K562 (cell line): ENCODE measurements around the gene SLC12A9. TPM values are rescaled to one million over a fixed set of nuclear protein-coding genes. Genes with fewer than 3 reads are reported as not detected.

Source experiments
- ATAC-seq: fragments of 200-7000 bp; cut with Tn5 transposase; 3 replicates; pipeline ENCODE4 v1.9.1; 2020; ENCODE audit warnings: moderate library complexity
- BruUV-seq: library from RNA; stranded (reverse); fragments of 400-500 nt; replicated peaks from 2 replicates; lab custom pipeline; 2021; lab: Mats Ljungman, UMichigan
- CTCF ChIA-PET: fragments of 300-600 bp; formaldehyde crosslinking; extraction: SDS; loops from one replicate; lab custom pipeline; 2021; ENCODE audit warnings: low intra/inter-chr PET ratio; lab: Yijun Ruan, JAX
- POLR2A ChIA-PET: fragments of 300-600, 350-650 bp; sonication (Branson Sonifier 250); formaldehyde crosslinking; extraction: SDS; loops from one replicate; lab custom pipeline; 2021; ENCODE audit warnings: antibody characterized with exemption, inconsistent platforms; lab: Yijun Ruan, JAX
- DNase-seq, 4 experiments: peaks; one replicate each; pipeline versions ENCODE4 v3.0.0 to v3.0.0-alpha.2; 2011 to 2018; ENCODE audit warnings: low spot score in 3 of 4, mixed read lengths in 3 of 4; ENCODE audit errors: extremely low read depth in 1 of 4
- FAIRE-seq: peaks from 2 replicates; lab custom pipeline; 2011; peaks lifted over from hg19 to GRCh38; lab: Jason Lieb, UNC
- H2AFZ ChIP-seq: 2 replicates; pipeline ENCODE4 v1.6.0; 2011; ENCODE audit warnings: low read depth, low read length, control low read depth, inconsistent platforms
- H3K27ac ChIP-seq: fragments of 200-600 bp; 3 replicates; pipeline ENCODE4 v1.8.0; 2011; ENCODE audit warnings: low read depth, mild to moderate bottlenecking, control low read depth, inconsistent platforms, low read length, moderate library complexity, mixed read lengths; ENCODE audit errors: extremely low read depth
- H3K27me3 ChIP-seq, 2 experiments: fragments of 300-600 bp in 1 of 2; 2 replicates in 1 of 2; 3 replicates in 1 of 2; pipeline versions ENCODE4 v1.6.0 to v1.8.0; 2011; ENCODE audit warnings: inconsistent platforms in 2 of 2, low read length in 2 of 2, mild to moderate bottlenecking in 1 of 2, mixed read lengths in 1 of 2, moderate library complexity in 1 of 2; ENCODE audit not compliant: control insufficient read depth in 2 of 2, insufficient read depth in 2 of 2
- H3K36me3 ChIP-seq: fragments of 300-600 bp; 3 replicates; pipeline ENCODE4 v1.8.0; 2011; ENCODE audit warnings: mild to moderate bottlenecking, low read length, inconsistent platforms; ENCODE audit not compliant: control insufficient read depth, insufficient read depth
- H3K4me1 ChIP-seq, 2 experiments: fragments of 200-600 bp in 1 of 2; replicated peaks in 1 of 2; 2 replicates in 1 of 2; 3 replicates in 1 of 2; pipeline versions ENCODE4 v1.5.1 to v1.8.0; 2011; ENCODE audit warnings: inconsistent platforms in 2 of 2, low read length in 2 of 2, mild to moderate bottlenecking in 1 of 2, mixed read lengths in 1 of 2, moderate library complexity in 1 of 2; ENCODE audit not compliant: control insufficient read depth in 2 of 2, insufficient read depth in 2 of 2
- H3K4me2 ChIP-seq: 2 replicates; pipeline ENCODE4 v1.6.1; 2011; ENCODE audit warnings: low read length, control low read depth, inconsistent platforms, mixed read lengths; ENCODE audit not compliant: insufficient read depth
- H3K4me3 ChIP-seq: fragments of 200-600 bp; sonication (generic), shearing (Covaris generic); 2 replicates; pipeline ENCODE4 v1.5.1; 2016; ENCODE audit warnings: control low read depth, inconsistent platforms
- H3K79me2 ChIP-seq: fragments of 200-600 bp; 3 replicates; pipeline ENCODE4 v1.8.0; 2011; ENCODE audit warnings: low read length, inconsistent platforms; ENCODE audit not compliant: control insufficient read depth, insufficient read depth
- H3K9ac ChIP-seq, 2 experiments: 2 replicates each; pipeline versions ENCODE4 v1.6.0 to v1.6.1; 2011; ENCODE audit warnings: low read depth in 2 of 2, low read length in 2 of 2, control low read depth in 1 of 2, inconsistent platforms in 1 of 2, mild to moderate bottlenecking in 1 of 2, mixed read lengths in 1 of 2; ENCODE audit not compliant: insufficient read depth in 1 of 2
- H3K9me1 ChIP-seq: one replicate; pipeline ENCODE4 v1.6.0; 2011; ENCODE audit warnings: inconsistent platforms, mild to moderate bottlenecking, low read length, moderate library complexity; ENCODE audit not compliant: control insufficient read depth, insufficient read depth
- H3K9me3 ChIP-seq: replicated peaks from 2 replicates; pipeline ENCODE4 v1.5.1; 2011; ENCODE audit warnings: low read depth, low read length, inconsistent platforms; ENCODE audit not compliant: control insufficient read depth, insufficient read depth
- H4K20me1 ChIP-seq: replicated peaks from 2 replicates; pipeline ENCODE4 v1.6.1; 2011; ENCODE audit warnings: low read length, inconsistent platforms, mixed read lengths; ENCODE audit not compliant: control insufficient read depth, insufficient read depth
- ARID1B ChIP-seq: fragments of 450-650 bp; IDR thresholded peaks from 2 replicates; pipeline ENCODE4 v1.6.1; 2016; ENCODE audit warnings: antibody characterized with exemption, mild to moderate bottlenecking, inconsistent platforms
- BCOR ChIP-seq: fragments of 450-650 bp; IDR thresholded peaks from 2 replicates; pipeline ENCODE4 v1.6.1; 2016
- CC2D1A ChIP-seq: fragments of 450-650 bp; IDR thresholded peaks from 2 replicates; pipeline ENCODE4 v1.6.1; 2017; ENCODE audit warnings: mild to moderate bottlenecking
- CGGBP1 ChIP-seq: fragments of 250-450 bp; sonication (Bioruptor Pico); IDR thresholded peaks from 2 replicates; pipeline ENCODE4 v1.9.0; 2021; ENCODE audit warnings: mild to moderate bottlenecking
- FUS ChIP-seq: fragments of 200-400 bp; formaldehyde crosslinking; optimal IDR thresholded peaks from 2 replicates; pipeline ENCODE3; 2017; ENCODE audit warnings: low read depth, low read length
- HDGF ChIP-seq: fragments of 450-650 bp; IDR thresholded peaks from 2 replicates; pipeline ENCODE4 v1.6.1; 2016
- LEF1 ChIP-seq: fragments of 450-650 bp; IDR thresholded peaks from 2 replicates; pipeline ENCODE4 v1.6.1; 2016; ENCODE audit warnings: mild to moderate bottlenecking
- MEIS2 ChIP-seq: fragments of 450-650 bp; IDR thresholded peaks from 2 replicates; pipeline ENCODE4 v1.6.1; 2014; ENCODE audit warnings: mild to moderate bottlenecking; ENCODE audit not compliant: partially characterized antibody
- NCOA4 ChIP-seq: fragments of 450-650 bp; IDR thresholded peaks from 2 replicates; pipeline ENCODE4 v1.6.1; 2018; ENCODE audit warnings: mild to moderate bottlenecking; ENCODE audit not compliant: partially characterized antibody
- NFRKB ChIP-seq: fragments of 450-650 bp; IDR thresholded peaks from 2 replicates; pipeline ENCODE4 v1.6.1; 2016; ENCODE audit warnings: low read depth
- PCBP1 ChIP-seq: fragments of 200-400 bp; formaldehyde crosslinking; IDR thresholded peaks from 2 replicates; pipeline ENCODE4 v1.6.1; 2018; ENCODE audit warnings: mild to moderate bottlenecking, low read depth, low read length; ENCODE audit not compliant: poor library complexity, severe bottlenecking
- SRSF9 ChIP-seq: fragments of 200-400 bp; formaldehyde crosslinking; IDR thresholded peaks from 2 replicates; pipeline ENCODE4 v1.6.1; 2017; ENCODE audit warnings: low read depth, low read length, borderline replicate concordance
- STAT5B ChIP-seq: fragments of 250-450 bp; sonication (Bioruptor Pico); IDR thresholded peaks from 2 replicates; pipeline ENCODE4 v1.8.0; 2021; ENCODE audit warnings: mild to moderate bottlenecking, inconsistent platforms
- TAL1 ChIP-seq: fragments of 450-650 bp; IDR thresholded peaks from 2 replicates; pipeline ENCODE4 v1.6.1; 2016; ENCODE audit warnings: mild to moderate bottlenecking
- ZBTB1 ChIP-seq: sonication (generic); formaldehyde crosslinking; IDR thresholded peaks from 2 replicates; pipeline ENCODE4 v1.8.1; 2023; ENCODE audit warnings: missing genetic modification reagents, low read depth, mild to moderate bottlenecking, borderline replicate concordance
- ZBTB11 ChIP-seq, 3 experiments: fragments of 200-800 bp in 1 of 3; fragments of 250-450 bp in 1 of 3; fragments of 450-650 bp in 1 of 3; sonication (Bioruptor Pico) in 1 of 3; sonication (Bioruptor generic) in 1 of 3; formaldehyde crosslinking in 1 of 3; IDR thresholded peaks; 2 replicates each; pipeline versions ENCODE4 v1.6.1 to v1.8.0; 2016 to 2022; ENCODE audit warnings: mild to moderate bottlenecking in 2 of 3, missing genetic modification characterization in 2 of 3, missing compliant biosample characterization in 1 of 3, moderate library complexity in 1 of 3
- ZNF165 ChIP-seq: fragments of 250-450 bp; sonication (Bioruptor Pico); IDR thresholded peaks from 2 replicates; pipeline ENCODE4 v1.4.0; 2020; ENCODE audit warnings: borderline replicate concordance
- WGBS: fragments of 100-300 bp; shearing (Covaris generic); methylation state at CpG from one replicate; pipeline ENCODE4 v1.1.6; 2016; ENCODE audit warnings: low coverage, mixed read lengths; ENCODE audit not compliant: insufficient coverage; ENCODE audit errors: missing lambda C conversion rate; 5-methylcytosine and 5-hydroxymethylcytosine counted together
- in situ Hi-C: fragments of 300-500 bp; cut with MboI; formaldehyde crosslinking; loops from 4 replicates; pipeline ENCODE4 v1.15.0; 2018; ENCODE audit warnings: inconsistent platforms, mixed read lengths
- intact Hi-C: fragments of 100-400 bp; cut with micrococcal nuclease; formaldehyde crosslinking; loops from 2 replicates; pipeline ENCODE4 v1.14.2; 2022
- polyA plus RNA-seq, 8 experiments: library from polyadenylated mRNA; depleted of rRNA in 4 of 8; stranded (reverse) in 5 of 8; unstranded in 3 of 8; fragments of >200 nt; fragmentation: Nextera tagmentation in 2 of 8; fragmentation: Illumina TruSeq in 1 of 8; extraction: Ambion mirVana in 2 of 8; extraction: Trizol in 1 of 8; gene quantifications; 2 replicates each; pipeline versions ENCODE4 v1.2.1 to v1.2.3, GENCODE V29; 2011 to 2014; ENCODE audit warnings: inconsistent platforms in 1 of 8, missing spikeins in 1 of 8
- total RNA-seq, 7 experiments: library from RNA; depleted of rRNA in 6 of 7; stranded (reverse); fragments of >200 nt in 6 of 7; fragmentation: Illumina TruSeq in 2 of 7; extraction: Trizol in 2 of 7; gene quantifications; 2 replicates each; pipeline versions ENCODE4 v1.2.1 to v1.2.3, GENCODE V29; 2011 to 2021; ENCODE audit warnings: low replicate concordance in 1 of 7
- TF ChIP-seq, protein P1 (sequence below): sonication (generic); formaldehyde crosslinking; IDR thresholded peaks from 2 replicates; pipeline ENCODE4 v1.4.0; 2020; ENCODE audit warnings: mild to moderate bottlenecking, missing genetic modification reagents

The SLC12A9 gene
- total and polyA plus RNA-seq, 9 of the 15 experiments (the other 6 are each of a cell fraction or from before 2014, with no cell fraction given) = 0.06 to 20.2 (median 10.7) TPM

DNA sequence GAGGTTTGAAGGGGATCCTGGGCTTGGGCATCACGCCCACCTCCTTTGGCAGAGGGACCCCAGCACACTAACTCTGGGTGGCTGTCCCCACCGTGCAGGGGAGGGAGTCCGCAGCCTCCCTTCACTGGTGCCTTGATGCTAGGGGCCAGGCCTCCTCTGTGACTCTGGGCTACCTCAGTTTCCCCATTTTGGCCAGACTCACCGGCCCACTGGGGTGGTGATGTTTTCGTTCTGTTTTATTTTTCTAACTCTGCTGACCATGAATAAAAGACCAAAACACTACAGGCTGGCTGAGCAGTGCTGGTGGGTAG, 14.2 kb downstream of the SLC12A9 start:
- H3K27ac ChIP-seq = peak overlapping the region; percentile 97
- peak overlapping the region; percentile 90 for H3K4me3 ChIP-seq
- TF ChIP-seq BCOR = peak; percentile 36; the same call in 1 of the 2 replicates
- TF ChIP-seq HDGF = peak; percentile 94
- no peak for TF ChIP-seq PCBP1
- no peak for TF ChIP-seq LEF1
- TF ChIP-seq CGGBP1 = no peak
- no peak for TF ChIP-seq ZBTB1 (CRISPR knock-in tag)
- TF ChIP-seq NFRKB = no peak
- TF ChIP-seq STAT5B (CRISPR knock-in tag) = no peak
- no peak for TF ChIP-seq SRSF9
- no peak for TF ChIP-seq FUS
- TF ChIP-seq NCOA4 = no peak
- no peak for TF ChIP-seq CC2D1A
- TF ChIP-seq ZBTB11 (CRISPR knock-in tag; IDR thresholded peaks at IDR 0.05) = 0 out of 6 replicates have a peak, but pooled peaks of 1 of the 3 experiments have one; percentile 21
- TF ChIP-seq, protein P1, sequence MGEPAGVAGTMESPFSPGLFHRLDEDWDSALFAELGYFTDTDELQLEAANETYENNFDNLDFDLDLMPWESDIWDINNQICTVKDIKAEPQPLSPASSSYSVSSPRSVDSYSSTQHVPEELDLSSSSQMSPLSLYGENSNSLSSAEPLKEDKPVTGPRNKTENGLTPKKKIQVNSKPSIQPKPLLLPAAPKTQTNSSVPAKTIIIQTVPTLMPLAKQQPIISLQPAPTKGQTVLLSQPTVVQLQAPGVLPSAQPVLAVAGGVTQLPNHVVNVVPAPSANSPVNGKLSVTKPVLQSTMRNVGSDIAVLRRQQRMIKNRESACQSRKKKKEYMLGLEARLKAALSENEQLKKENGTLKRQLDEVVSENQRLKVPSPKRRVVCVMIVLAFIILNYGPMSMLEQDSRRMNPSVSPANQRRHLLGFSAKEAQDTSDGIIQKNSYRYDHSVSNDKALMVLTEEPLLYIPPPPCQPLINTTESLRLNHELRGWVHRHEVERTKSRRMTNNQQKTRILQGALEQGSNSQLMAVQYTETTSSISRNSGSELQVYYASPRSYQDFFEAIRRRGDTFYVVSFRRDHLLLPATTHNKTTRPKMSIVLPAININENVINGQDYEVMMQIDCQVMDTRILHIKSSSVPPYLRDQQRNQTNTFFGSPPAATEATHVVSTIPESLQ (CRISPR knock-in tag) = no peak
- no peak for TF ChIP-seq ARID1B
- no peak for TF ChIP-seq ZNF165 (CRISPR knock-in tag)
- no peak for TF ChIP-seq TAL1
- no peak for TF ChIP-seq MEIS2

More for the DNA sequence above, 14.2 kb downstream of the SLC12A9 start:
- Histone ChIP-seq H3K9me3 (no peaks in the 10 kb centered on the region), H3K36me3 (peaks cover 43% of the 10 kb centered on the region; the same call in 2 of the 3 replicates), H3K4me2 (peak overlapping the region; percentile 95), H4K20me1 (no peaks in the 10 kb centered on the region), H3K27me3 (no peaks in the 10 kb centered on the region), H3K9me1 (no peaks in the 10 kb centered on the region), H3K9ac (peak overlapping the region; percentile 98), H2AFZ (peak overlapping the region; percentile 82), H3K79me2 (peaks cover 31% of the 10 kb centered on the region), H3K4me1 (peaks cover 18 to 53% of the 10 kb centered on the region in 2 experiments)
- ChIA-PET CTCF (no interaction called here), POLR2A (interaction anchor here (0.6 to 1.0 kb wide), 3 partner anchors 12 to 438 kb away, joined by 3 to 6 read pairs (median 3); no protein-coding TSS in a partner anchor)
- FAIRE-seq = no peak
- no TSS peak for BruUV-seq
- ATAC-seq = no peak
- 44% methylated on average over 5 of the region's 5 CpGs for WGBS
- in situ Hi-C loops (no loop called here), intact Hi-C loops (no loop called here)
- DNase-seq = no peak
